BLaER1 (cell line): ENCODE data around the gene FHAD1.
"Not testable (repeated sequence)": the region's sequence is repeated elsewhere in the genome, so short reads cannot be mapped to it uniquely, and the experiment has no call there.

Source experiments
- H3K27ac ChIP-seq: shearing (Covaris generic); formaldehyde crosslinking; 2 replicates; pipeline ENCODE4 v1.8.1; 2022
- H3K27me3 ChIP-seq: shearing (Covaris generic); formaldehyde crosslinking; 2 replicates; pipeline ENCODE4 v1.8.1; 2022
- H3K36me3 ChIP-seq: shearing (Covaris generic); formaldehyde crosslinking; 2 replicates; pipeline ENCODE4 v1.8.1; 2022
- H3K4me1 ChIP-seq: shearing (Covaris generic); formaldehyde crosslinking; 2 replicates; pipeline ENCODE4 v1.8.1; 2022
- H3K4me2 ChIP-seq: shearing (Covaris generic); formaldehyde crosslinking; 2 replicates; pipeline ENCODE4 v1.8.1; 2022
- H3K4me3 ChIP-seq: shearing (Covaris generic); formaldehyde crosslinking; 2 replicates; pipeline ENCODE4 v1.8.1; 2022
- H3K9ac ChIP-seq: shearing (Covaris generic); formaldehyde crosslinking; 2 replicates; pipeline ENCODE4 v1.8.1; 2022
- H3K9me3 ChIP-seq: shearing (Covaris generic); formaldehyde crosslinking; 2 replicates; pipeline ENCODE4 v1.8.1; 2022
- H4K20me1 ChIP-seq: shearing (Covaris generic); formaldehyde crosslinking; 2 replicates; pipeline ENCODE4 v1.8.1; 2022
- Cebpa-rat ChIP-seq: shearing (Covaris generic); IDR thresholded peaks from 2 replicates; pipeline ENCODE4 v1.8.1; 2022

FHAD1 gene

GRCh38 chr1:15282810-15283474 is 35.9 kb downstream of the FHAD1 start:
- Histone ChIP-seq H3K4me1 (no peaks in the 10 kb centered on the region), H3K36me3 (no peaks in the 10 kb centered on the region), H3K9ac (no peak overlapping the region), H4K20me1 (no peaks in the 10 kb centered on the region), H3K27ac (no peak overlapping the region), H3K4me2 (no peak overlapping the region), H3K27me3 (no peaks in the 10 kb centered on the region), H3K9me3 (no peaks in the 10 kb centered on the region), H3K4me3 (no peak overlapping the region)
- no peak for TF ChIP-seq Cebpa-rat

DNA sequence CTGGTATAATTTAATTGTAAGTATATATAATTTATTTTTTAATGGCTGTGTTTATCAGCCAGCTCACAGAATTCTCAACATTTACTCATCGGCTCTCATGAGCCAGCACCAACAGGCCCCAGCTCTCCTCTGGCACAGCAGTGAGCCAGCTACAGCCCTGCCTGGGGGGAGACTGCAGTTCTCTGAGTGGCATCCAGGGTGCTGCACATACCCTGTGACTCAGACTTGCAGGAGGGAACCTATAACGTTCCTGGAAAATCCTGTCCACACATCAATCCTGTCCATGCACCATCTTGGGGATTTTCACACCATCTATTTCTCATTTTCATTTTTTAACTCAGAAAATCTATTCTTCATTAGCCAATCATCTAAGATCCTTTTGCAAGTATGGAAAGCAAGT is 36.5 kb downstream of the FHAD1 start:
- Histone ChIP-seq H3K9ac (no peak overlapping the region), H4K20me1 (no peaks in the 10 kb centered on the region), H3K4me2 (no peak overlapping the region), H3K9me3 (no peaks in the 10 kb centered on the region), H3K36me3 (no peaks in the 10 kb centered on the region), H3K27ac (no peak overlapping the region), H3K4me3 (no peak overlapping the region), H3K27me3 (no peaks in the 10 kb centered on the region), H3K4me1 (no peaks in the 10 kb centered on the region)
- TF ChIP-seq Cebpa-rat, result no peak

GRCh38 chr1:15286452-15286851 is 39.4 kb downstream of the FHAD1 start:
- no peak for TF ChIP-seq Cebpa-rat
- H3K9ac ChIP-seq, result no peak overlapping the region
- H3K27me3 ChIP-seq, result no peaks in the 10 kb centered on the region
- H3K4me2 ChIP-seq, result no peak overlapping the region
- H3K4me1 ChIP-seq, result no peaks in the 10 kb centered on the region
- H3K36me3 ChIP-seq, result no peaks in the 10 kb centered on the region
- no peaks in the 10 kb centered on the region for H3K9me3 ChIP-seq
- H3K4me3 ChIP-seq, result no peak overlapping the region
- no peak overlapping the region for H3K27ac ChIP-seq
- no peaks in the 10 kb centered on the region for H4K20me1 ChIP-seq

DNA sequence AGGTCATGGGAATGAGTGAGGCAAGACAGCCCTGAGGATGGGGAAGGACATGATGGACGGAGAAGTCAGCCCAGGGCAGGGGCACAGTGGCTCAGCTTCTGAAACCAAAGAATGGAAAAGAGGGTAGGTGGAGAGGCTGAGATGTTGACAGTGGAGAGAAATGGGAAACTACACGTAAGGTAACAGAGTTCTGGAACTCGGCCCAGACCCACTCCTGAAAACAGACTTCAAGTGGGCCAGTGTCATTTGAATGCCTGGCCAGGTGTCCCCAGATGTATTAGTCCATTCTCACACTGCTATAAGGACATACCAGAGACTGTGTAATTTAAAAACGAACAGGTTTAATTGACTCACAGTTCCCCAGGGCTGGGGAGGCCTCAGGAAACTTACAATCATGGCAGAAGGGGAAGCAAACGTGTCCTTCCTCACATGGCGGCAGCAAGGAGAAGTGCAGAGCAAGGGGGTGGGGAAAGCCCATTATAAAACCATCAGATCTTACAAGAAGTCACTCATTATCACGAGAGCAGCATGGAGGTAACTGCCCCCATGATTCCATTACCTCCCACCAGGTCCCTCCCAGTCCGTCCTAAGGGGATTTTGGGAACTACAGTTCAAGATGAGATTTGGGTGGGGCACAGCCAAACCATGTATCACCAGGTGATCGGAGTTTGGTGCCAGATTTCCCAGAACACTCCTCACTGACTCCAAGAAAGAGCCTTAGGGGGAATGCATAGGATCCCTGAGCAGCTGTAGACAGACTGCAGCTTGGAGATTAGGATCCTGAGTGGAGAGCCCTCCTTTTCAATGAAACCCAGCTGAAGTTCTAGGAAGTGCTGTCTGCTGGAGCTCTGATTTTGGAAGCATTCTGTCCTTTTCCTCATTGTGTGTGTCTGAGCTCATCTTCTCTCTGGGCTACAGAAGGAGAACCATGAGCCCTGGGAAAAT is 40.3 kb downstream of the FHAD1 start:
- H3K27me3 ChIP-seq, result no peaks in the 10 kb centered on the region
- no peaks in the 10 kb centered on the region for H3K9me3 ChIP-seq
- H3K9ac ChIP-seq, result no peak overlapping the region
- no peaks in the 10 kb centered on the region for H3K4me1 ChIP-seq
- H3K27ac ChIP-seq, result no peak overlapping the region
- H3K36me3 ChIP-seq, result no peaks in the 10 kb centered on the region
- TF ChIP-seq Cebpa-rat, result no peak
- no peaks in the 10 kb centered on the region for H4K20me1 ChIP-seq
- no peak overlapping the region for H3K4me2 ChIP-seq
- no peak overlapping the region for H3K4me3 ChIP-seq

- H3K27ac ChIP-seq, result no peak overlapping the region
Measured at GRCh38 chr1:15288173-15288926, 41.3 kb downstream of the FHAD1 start.

DNA sequence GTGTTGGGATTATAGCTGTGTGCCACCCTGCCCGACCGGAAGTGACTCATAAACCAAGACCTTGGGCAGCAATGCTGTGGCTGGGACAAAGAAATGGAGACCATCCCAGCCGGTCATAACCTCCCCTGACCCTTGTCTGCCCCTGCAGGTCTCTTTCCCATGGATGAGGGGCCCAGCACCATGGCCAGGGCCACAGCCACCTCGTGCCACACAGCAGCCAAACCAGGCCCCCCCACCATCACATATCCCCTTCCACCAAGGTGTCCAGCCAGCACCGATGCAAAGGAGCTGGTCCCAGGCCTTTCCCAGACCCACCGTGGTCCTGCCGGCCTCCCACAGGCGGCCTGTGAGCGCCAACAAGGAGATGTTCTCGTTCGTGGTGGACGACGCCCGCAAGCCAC is 42.2 kb downstream of the FHAD1 start:
- Histone ChIP-seq H3K27ac (no peak overlapping the region), H3K27me3 (no peaks in the 10 kb centered on the region), H3K9ac (no peak overlapping the region), H3K9me3 (no peaks in the 10 kb centered on the region), H3K4me3 (no peak overlapping the region), H3K4me2 (no peak overlapping the region), H3K4me1 (no peaks in the 10 kb centered on the region), H4K20me1 (no peaks in the 10 kb centered on the region), H3K36me3 (no peaks in the 10 kb centered on the region)
- no peak for TF ChIP-seq Cebpa-rat

More at GRCh38 chr1:15288173-15288926, 41.3 kb downstream of the FHAD1 start:
- Histone ChIP-seq H3K4me2 (no peak overlapping the region), H3K36me3 (no peaks in the 10 kb centered on the region), H4K20me1 (no peaks in the 10 kb centered on the region), H3K9ac (no peak overlapping the region), H3K27me3 (no peaks in the 10 kb centered on the region), H3K4me3 (no peak overlapping the region), H3K4me1 (no peaks in the 10 kb centered on the region), H3K9me3 (no peaks in the 10 kb centered on the region)
- TF ChIP-seq Cebpa-rat, result no peak

DNA sequence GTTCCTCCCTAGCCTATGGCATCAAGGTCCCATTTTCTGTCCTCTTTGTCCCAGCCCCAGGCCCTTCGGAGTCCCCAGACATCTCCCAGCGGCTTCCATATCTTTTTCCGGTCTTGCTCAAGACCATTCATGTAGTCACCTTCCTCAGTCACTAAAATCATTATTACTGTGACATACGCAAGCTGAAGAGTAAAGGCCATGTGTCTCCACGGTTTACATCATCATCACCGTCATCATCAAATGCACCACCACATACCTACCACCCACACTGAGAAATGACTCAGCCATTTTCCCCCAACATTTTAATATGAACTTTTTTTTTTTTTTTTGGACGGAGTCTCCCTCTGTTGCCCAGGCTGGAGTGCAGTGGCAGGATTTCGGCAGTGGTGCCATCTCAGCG is 43.4 kb downstream of the FHAD1 start:
- no peak overlapping the region for H3K27ac ChIP-seq

DNA sequence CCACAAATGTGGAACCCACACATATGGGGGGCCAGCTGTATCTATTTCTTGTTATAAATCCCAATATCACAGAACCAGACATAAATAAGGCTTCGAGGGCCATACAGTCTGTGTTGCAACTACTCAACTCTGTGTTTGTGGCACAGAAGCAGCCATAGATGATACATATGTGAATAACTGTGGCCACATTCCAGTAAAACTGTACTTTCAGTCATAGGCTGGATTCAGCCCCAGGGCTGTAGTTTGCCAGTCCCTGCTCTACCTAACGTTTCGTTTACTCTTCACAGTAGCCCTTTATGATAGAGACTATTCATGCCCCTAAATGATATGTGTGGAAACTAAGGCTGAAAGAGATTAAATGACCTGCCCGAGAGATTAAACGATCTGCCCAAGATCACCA is 48.7 kb downstream of the FHAD1 start:
- Histone ChIP-seq H4K20me1 (no peaks in the 10 kb centered on the region), H3K4me1 (no peaks in the 10 kb centered on the region), H3K4me2 (no peak overlapping the region), H3K4me3 (no peak overlapping the region), H3K27ac (no peak overlapping the region), H3K9me3 (0 out of 2 replicates have a peak, but pooled peaks cover 5% of the 10 kb centered on the region), H3K27me3 (no peaks in the 10 kb centered on the region), H3K9ac (no peak overlapping the region), H3K36me3 (no peaks in the 10 kb centered on the region)
- TF ChIP-seq Cebpa-rat, result no peak

More for the DNA sequence above, 43.4 kb downstream of the FHAD1 start:
- Histone ChIP-seq H3K9ac (no peak overlapping the region), H3K27me3 (no peaks in the 10 kb centered on the region), H4K20me1 (no peaks in the 10 kb centered on the region), H3K4me3 (no peak overlapping the region), H3K36me3 (no peaks in the 10 kb centered on the region), H3K4me1 (no peaks in the 10 kb centered on the region), H3K4me2 (no peak overlapping the region), H3K9me3 (no peaks in the 10 kb centered on the region)
- no peak for TF ChIP-seq Cebpa-rat

DNA sequence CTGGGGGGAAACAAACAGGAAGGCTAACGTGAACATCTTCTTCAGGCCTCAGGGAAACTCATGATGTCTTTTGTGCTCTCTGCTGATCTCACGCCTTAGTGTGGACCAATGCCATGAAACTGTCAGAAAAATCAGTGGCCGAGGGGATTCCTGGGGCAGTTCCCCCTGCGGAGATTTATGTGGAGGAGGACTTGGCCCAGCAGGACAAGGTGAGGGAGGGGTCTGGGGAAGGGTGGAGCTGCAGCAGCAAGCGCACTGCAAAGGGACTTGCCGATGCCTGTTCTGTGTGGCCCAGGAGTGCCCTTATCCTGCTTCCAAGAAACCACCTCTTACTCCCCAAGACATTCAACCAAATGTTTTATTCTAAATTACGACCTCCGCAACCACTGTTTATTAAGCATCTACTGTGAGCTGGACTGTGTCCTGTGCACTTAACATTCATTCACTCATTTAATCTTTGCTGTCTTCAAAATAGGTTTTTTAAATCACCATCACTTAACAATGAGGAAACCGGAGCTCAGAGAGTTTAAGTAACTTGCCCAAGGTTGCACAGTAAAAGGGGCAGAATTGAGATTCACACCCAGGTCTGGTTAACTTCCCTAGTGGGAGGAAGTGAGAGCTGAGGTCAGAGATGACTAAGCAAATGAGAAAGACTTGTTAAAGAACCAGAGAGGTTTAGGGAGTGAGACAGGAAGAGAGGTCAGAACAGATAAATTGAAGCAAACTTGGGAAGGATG is 49.7 kb downstream of the FHAD1 start:
- no peaks in the 10 kb centered on the region for H3K4me1 ChIP-seq
- 0 out of 2 replicates have a peak, but pooled peaks cover 5% of the 10 kb centered on the region for H3K9me3 ChIP-seq
- H3K27ac ChIP-seq, result no peak overlapping the region
- H3K36me3 ChIP-seq, result no peaks in the 10 kb centered on the region
- TF ChIP-seq Cebpa-rat, result no peak
- H3K4me2 ChIP-seq, result no peak overlapping the region
- H3K27me3 ChIP-seq, result no peaks in the 10 kb centered on the region
- no peaks in the 10 kb centered on the region for H4K20me1 ChIP-seq
- no peak overlapping the region for H3K4me3 ChIP-seq
- H3K9ac ChIP-seq, result no peak overlapping the region

- not testable (repeated sequence) for H3K27ac ChIP-seq, H3K4me1 ChIP-seq, H3K27me3 ChIP-seq, H3K9ac ChIP-seq, H3K4me2 ChIP-seq, H3K36me3 ChIP-seq, H3K4me3 ChIP-seq, H4K20me1 ChIP-seq, H3K9me3 ChIP-seq
Measured at GRCh38 chr1:15297975-15298374, 51.0 kb downstream of the FHAD1 start.
